GM18519 (cell line): ENCODE results near the gene AZGP1.
A peak's percentile ranks its signal among the peaks of the same experiment; 100 is the strongest.
"Not testable (repeated sequence)": the region's sequence is repeated elsewhere in the genome, so short reads cannot be mapped to it uniquely, and the experiment has no call there.

Experiments used
- ATAC-seq: cut with Tn5 transposase; IDR thresholded peaks from one replicate; pipeline ENCODE4 v1.9.1; 2021; ENCODE audit warnings: mild to moderate bottlenecking, moderate library complexity; ENCODE audit not compliant: unreplicated experiment, low FRiP score

The AZGP1 gene

DNA sequence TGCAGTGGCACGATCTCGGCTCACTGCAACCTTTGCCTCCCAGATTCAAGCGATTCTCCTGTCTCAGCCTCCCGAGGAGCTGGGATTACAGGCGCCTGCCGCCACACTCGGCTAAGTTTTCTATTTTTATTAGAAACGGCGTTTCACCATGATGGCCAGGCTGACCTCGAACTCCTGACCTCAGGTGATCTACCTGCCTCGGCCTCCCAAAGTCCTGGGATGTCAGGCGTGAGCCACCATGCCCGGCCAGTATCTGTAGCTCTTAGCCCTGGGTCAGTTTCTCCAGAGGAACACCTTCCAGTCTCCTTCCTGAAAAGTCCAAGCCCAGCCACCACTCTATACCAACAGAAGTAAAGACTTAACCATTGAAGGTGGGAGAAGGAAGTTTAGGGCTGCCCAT is 24.4 kb upstream of the AZGP1 start:
- no peak for ATAC-seq

DNA sequence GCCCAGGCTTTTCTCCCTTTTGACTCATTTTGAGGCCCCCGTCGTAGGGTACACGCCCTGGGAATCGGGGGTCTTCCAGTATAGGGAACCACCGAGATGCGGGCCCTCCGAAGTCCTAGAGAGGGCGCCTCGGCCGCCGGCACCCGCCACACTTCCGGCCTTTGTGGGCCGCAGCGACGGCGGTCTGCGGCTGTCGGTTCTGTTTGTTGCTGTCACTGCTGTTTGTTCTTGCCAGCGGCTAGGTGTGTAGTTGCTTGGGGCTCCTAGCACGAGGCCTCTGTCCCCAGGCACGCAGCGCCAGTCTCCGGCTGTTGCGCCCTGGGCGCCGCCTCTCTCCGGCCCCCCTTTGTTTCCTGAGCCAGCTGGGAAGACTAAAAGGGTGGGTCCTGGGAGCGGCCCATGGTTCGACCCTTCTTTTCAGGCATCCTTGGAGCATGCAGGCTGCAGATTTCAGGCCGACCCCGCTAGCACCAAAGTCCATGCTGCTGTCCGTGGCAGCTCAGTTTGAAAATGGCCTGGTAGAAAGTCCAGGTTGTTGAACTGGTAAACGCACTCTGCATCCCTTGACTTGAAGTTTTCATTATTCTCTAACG is 21.8 kb upstream of the AZGP1 start:
- ATAC-seq = no peak

DNA sequence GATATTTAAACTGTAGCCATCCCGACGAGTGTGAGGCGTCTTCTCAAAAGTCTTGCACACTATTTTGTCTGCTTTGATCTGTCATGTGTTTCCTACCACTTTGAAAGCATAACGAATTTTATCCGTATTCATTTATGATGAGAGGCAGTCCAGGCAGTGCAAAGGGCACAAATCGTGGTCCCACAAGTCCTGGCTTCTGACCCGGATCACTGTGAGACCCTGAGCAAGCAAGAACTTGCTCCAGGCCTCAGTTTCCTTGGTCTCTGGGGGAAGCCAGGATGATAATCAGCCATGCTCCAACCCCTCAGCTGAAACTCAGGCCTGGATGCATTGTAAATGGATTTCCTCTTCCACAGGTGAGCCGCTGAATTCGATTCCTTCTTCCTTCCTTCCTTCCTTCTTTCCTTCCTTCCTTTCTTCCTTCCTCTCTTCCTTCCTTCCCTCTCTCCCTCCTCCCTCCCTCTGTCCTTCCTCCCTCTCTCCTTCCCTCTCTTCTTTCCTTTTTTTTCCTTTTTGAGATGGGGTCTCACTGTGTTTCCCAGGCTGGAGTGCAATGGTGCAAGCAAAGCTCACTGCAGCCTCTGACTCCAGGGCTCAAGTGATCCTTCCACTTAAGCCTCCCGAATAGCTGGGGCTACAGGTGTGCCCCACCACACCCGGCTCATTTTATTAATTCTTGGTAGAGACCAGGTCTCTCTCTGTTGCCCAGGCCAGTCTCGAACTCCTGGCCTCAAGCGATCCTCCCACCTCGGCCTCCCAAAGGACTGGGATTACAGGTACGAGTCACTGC is 21.1 kb upstream of the AZGP1 start:
- no peak for ATAC-seq

DNA sequence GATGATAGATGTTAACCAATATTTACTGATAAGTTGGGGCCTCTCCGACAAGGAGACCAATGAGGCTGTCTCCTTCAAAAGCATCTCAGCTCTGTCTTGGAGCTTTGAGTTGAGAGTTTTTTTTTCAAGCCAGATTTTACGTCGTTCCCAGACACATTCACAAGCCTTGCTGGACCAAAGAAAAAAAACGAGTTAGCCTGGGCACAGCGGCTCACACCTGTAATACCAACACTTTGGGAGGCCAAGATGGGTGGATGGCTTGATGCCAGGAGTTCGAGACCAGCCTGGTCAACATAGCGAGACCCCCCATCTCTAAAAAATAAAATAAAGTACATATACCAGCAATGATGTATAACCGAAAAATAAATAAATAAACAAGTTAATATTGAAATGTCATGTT is 19.0 kb upstream of the AZGP1 start:
- ATAC-seq = no peak

DNA sequence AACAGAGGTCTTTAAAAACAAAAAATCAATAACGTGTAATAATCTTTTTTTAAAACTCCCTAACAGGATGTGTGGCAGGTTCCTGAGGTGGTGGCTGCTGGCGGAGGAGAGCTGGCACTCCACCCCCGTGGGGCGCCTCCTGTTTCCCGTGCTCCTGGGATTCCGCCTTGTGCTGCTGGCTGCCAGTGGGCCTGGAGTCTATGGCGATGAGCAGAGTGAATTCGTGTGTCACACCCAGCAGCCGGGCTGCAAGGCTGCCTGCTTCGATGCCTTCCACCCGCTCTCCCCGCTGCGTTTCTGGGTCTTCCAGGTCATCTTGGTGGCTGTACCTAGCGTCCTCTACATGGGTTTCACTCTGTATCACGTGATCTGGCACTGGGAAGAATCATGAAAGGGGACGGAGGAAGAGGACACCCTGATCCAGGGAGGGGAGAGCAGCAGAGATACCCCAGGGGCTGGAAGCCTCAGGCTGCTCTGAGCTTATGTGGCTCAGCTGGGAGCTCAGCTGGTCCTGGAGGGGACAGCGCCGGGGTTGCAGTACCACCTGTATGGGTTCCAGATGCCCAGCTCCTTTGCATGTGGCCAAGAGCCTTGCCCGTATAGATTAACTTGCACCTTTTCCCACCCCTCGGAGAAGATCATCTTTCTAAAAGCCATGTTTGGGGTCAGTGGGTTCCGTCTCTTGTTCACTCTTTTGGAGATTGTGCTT is 16.7 kb upstream of the AZGP1 start:
- no peak for ATAC-seq

DNA sequence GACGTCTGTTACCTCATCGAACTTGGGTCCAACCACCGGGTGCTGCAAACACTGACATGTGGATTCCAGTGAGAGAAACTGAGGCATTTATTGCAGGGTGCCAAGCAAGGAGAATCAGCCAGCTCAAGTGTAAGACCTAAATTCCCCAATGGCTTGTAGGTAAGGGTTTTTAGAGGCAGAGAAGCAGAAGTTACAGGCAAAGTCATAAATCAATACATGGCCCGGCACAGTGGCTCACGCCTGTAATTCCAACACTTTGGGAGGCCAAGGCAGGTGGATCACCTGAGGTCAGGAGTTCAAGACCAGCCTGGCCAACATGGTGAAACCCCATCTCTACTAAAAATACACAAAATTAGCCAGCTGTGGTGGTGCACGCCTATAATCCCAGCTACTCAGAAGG is 15.7 kb upstream of the AZGP1 start:
- ATAC-seq = not testable (repeated sequence)

DNA sequence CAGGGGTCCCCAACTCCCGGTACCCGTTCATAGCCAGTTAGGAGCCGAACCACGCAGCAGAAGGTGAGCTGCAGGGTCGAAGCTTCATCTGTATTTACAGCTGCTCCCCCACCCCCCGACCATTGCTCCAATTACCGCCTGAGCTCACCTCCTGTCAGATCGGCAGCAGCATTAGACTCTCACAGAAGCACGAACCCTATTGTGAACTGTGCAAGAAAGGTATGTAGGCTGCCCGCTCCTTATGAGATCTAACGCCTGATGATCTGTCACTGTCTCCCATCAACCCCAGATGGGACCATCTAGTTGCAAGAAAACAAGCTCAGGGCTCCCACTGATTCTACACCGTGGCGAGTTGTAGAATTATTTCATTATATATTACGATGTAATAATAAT is 14.6 kb upstream of the AZGP1 start:
- no peak for ATAC-seq

DNA sequence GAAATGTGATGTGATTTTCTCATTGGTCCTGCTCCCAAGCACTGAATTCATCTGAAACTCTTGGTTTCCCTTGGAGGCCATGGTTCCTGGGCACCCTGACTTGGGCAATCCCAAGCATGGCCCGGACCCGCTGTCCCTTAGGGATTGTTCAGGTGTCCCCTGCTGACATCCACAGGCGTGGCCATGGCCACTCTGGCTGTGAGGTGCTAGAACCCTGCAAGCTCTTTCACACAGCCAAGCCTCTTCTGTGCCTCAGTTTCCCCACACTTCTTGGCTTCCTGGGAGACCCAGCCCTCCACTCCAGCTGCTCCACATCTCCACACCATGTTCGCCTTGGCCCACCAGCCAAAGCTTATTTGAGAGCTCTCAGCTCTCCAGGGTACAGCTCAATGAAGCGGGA is 12.0 kb upstream of the AZGP1 start:
- no peak for ATAC-seq

DNA sequence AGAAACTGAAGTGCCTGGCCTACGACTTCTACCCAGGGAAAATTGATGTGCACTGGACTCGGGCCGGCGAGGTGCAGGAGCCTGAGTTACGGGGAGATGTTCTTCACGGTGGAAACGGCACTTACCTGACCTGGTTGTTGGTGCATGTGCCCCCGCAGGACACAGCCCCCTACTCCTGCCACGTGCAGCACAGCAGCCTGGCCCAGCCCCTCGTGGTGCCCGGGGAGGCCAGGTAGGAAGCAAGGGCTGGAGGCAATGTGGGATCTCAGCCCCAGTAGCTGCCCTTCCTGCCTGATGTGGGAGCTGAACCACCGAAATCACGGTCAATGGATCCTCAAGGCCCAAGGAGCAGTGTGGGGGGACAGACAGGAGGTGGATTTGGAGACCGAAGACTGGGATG is 11.5 kb upstream of the AZGP1 start:
- ATAC-seq = not testable (repeated sequence)

DNA sequence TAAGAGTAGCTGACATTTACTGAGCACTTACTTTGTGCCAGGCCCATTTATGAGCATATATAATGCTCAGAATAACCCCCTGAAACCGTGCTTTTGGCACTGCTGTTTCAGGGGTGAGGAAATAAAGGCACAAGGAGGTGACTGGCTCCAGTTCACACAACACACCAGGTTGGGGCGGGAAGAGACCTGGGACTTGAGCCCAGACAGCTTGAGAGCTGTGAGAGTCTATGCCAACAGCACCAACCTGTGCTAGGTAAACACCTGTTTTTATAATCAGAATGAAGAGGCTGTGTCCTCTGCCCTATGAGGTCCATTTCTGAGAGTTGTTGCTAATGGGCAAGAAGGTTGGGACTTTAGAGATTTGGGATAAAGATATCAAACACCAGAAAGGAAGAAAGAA is 8.8 kb upstream of the AZGP1 start:
- ATAC-seq = no peak

DNA sequence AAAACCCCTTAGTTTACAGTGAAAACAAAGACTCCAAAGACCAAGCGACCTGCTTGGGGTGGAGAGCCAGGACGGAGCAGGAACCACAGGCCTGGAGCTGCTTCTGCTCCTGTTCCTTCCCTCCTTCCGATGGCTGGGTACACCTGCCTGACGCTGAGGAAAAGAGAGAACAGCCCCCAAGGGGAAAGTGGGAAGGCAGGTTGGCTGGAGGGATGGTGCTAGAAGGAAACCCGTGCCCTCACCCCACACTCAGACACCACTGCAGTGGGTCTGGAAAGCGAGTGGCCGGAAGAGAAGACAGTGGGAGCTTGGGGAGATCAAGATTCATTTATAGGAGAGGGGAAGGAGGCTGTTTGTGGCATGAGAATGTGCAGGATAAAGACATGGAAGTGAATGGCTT is 5.2 kb upstream of the AZGP1 start:
- not testable (repeated sequence) for ATAC-seq

DNA sequence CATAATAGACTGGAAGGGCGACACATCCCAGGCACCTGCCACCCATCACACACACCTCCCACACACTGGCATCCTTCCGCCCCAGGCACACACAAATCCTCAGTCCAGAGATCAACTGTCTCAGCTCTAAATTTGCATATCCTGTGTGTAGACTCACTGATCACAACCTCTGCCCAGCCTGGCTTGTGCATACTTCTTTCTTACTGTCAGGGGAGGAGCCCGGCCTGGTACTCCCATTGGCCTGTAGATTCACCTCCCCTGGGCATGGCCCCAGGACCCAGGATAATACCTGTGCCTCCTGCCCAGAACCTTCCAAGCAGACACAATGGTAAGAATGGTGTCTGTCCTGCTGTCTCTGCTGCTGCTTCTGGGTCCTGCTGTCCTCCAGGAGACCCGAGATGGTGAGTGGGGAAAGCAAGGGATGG is 4.6 kb upstream of the AZGP1 start:
- peak; percentile 58 for ATAC-seq

DNA sequence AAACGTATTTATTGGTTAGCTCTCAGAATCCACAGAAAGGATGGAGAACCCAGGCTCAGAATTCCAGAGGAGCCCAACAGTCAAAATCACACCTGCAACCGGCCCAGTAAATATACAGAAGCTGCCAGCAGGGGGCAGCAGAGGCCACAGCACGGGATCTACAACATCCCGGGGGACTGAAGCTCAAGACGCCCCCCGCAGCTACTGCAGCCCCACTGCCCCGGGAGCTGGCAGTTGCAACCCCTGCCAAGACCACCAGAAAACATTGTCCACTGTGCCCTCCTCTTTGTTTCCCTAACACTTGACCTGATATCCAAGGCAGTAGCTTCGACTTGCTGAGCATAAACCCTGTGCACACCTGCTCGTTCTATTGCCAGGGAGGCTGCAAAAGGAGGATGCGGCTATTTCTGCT is 4.0 kb upstream of the AZGP1 start:
- ATAC-seq = not testable (repeated sequence)

DNA sequence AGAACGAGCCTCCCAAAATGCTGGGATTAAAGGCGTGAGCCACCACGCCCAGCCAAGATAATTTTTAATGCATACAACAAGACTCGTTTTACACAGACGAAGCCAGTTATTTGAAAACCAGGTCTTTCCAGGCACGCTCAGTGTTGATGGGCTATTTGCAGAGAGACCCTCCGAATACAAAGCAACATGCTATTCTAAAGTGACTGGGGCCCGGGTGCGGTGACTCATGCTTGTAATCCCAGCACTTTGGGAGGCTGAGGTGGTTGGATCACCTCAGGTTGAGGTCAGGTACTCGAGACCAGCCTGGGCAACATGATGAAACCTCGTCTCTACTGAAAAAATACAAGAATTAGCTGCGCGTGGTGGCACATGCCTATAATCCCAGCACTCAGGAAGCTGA is 795 bp upstream of the AZGP1 start:
- no peak for ATAC-seq

DNA sequence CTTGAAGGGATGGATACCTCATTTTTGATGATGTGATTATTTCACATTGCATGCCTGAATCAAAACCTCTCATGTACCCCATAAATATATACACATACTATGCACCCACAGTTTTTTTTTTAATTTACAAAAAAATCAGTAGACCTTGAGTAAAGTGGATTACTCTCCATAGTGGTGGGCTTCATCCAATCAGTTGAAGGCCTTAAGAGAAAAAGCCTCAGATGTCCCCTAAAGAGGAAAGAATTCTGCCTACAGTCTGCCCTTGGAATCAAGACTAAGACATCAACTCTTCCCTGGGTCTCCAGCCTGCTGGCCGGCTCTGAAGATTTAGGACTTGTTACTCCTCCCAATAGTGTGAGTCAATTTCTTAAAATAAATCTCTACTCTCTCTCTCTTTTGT is 1.1 kb downstream of the AZGP1 start:
- ATAC-seq = no peak

DNA sequence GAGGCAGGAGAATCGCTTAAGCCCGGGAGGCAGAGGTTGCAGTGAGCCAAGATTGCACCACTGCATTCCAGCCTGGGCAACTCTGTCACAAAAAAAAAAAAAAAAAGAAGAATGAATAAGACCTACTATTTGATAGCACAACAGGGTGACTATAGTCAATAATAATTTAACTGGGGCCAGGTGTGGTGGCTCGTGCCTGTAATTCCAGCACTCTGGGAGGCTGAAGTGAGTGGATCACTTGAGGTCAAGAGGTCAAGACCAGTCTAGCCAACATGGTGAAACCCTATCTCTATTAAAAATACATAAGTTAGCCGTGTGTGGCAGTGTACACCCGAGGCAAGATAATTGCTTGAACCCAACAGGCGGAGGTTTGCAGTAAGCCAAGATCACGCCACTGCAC is 2.0 kb downstream of the AZGP1 start:
- not testable (repeated sequence) for ATAC-seq

DNA sequence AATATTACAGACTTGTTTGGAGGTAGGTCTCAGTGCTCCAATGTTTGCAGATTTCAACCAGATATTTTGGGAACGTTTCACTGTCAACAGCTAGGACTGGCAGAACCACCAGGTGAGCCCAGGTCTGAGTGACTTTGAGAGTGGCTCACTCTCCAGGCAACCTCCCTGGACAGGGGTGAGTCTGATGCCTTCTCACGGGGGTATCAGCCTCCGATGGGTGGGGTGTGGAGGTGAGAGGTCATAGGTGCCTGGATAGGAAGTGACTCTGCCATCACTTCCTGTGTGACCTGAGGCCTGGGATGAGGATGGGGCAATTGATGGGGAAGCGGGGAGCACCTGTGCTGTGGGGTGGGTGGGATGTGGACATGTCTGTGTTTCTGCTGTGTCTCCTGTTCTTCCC is 4.6 kb downstream of the AZGP1 start:
- ATAC-seq = no peak

DNA sequence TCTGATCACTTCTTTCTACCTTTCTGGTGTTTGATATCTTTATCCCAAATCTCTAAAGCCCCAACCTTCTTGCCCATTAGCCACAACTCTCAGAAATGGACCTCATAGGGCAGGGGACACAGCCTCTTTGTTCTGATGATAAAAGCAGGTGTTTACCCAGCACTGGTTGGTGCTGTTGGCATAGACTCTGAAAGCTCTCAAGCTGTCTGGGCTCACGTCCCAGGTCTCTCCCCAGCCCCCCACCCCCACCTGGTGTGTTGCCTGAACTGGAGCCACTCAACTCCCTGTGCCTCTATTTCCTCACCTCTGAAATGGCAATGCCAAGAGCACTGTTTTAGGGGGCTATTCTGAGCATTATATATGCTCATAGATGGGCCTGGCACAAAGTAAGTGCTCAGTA is 6.0 kb downstream of the AZGP1 start:
- not testable (repeated sequence) for ATAC-seq

DNA sequence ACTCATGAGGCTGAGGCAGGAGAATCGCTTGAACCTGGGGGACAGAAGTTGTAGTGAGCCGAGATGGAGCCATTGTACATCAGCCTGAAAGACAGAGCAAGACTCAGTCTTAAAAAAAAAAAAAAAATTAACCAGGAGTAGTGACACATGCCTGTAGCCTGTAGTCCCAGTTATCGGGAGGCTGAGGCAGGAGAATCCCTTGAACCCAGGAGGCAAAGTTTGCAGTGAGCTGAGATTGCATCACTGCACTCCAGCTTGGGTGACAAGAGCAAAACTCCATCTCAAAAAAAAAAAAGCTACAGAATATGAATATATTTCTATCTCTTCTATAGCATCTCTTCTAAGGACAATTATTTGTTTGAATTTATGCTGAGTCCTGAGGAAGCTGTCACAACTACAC is 6.5 kb downstream of the AZGP1 start:
- no peak for ATAC-seq

DNA sequence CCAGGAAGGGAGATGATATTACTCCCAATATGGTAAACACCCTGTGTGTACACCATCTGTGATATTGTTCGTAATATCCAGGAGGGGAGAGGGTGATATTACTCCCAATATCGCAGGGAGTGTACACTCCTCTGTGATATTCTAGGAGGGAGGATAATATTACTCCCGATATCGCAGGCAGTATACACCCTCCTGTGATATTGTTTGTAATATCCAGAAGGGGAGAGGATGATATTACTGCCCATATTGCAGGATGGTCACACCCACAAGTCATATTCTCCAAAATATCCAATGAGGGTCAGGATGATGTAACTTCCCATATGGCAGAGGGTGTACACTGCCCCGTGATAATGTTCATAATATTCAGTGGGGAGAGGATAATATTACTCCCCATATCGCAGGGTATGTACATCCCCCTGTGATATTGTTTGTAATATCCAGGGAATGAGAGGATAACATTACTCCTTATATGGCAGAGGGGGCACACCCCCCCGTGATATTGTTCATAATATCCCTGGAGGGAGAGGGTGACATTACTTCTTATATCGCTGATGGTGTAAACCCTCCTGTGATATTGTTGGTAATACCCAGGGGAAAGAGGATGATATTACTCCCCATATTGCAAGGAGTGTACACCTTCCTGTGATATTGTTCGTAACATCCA is 17.1 kb downstream of the AZGP1 start:
- ATAC-seq = no peak

DNA sequence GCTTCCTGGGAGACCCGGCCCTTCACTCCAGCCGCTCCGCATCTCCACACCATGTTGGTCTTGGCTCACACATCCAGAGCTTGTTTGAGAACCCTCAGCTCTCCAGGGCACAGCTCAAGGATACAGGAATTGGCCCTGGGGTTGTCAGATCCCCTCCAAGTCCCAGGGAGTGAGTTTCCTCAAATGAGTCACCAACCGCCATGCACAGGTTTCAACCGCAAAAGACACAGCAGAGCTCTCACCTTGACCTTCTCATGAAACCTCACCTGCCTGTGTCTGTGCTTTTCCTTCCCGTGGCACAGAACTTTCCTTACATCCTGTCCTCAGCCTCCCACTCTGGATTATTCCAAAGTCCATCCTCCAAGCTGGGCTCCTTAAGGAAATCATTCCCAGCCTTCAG is 20.6 kb downstream of the AZGP1 start:
- no peak for ATAC-seq
